Measurements from ENCODE around the gene ST3GAL4.
A peak's percentile ranks its signal among the peaks of the same experiment; 100 is the strongest.

ST3GAL4 gene

DNA sequence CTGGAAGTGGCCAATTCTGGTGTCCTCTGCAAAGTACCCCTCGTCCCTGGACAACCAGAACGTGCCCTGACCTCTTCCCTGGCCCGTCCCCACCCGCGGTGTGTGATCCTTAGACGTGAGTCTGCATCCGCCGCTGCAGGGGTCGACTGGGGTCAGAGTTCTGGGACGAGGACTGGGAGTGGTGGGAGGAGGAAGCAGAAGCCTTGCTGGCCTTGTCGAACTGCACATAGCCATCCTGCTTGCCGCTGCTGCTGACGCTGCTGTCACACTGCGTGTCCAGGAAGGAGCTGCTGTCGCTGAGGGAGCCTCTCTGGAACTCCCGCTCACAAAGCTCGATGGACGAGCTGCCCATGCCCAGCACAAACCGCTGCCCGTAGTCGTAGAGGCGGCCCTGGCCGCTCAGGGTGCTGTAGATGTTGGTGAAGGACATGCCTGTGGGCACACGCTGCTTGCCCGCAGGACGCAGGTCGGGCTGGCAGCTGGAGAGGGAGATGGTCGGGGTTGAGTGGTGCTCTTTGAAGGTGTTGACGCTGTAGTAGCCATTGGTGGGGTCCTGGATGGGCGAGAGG lies 69.1 kb downstream of the ST3GAL4 start:
- no peak for DNase-seq (ENCODE audit: low read depth in 2 of 2)

DNA sequence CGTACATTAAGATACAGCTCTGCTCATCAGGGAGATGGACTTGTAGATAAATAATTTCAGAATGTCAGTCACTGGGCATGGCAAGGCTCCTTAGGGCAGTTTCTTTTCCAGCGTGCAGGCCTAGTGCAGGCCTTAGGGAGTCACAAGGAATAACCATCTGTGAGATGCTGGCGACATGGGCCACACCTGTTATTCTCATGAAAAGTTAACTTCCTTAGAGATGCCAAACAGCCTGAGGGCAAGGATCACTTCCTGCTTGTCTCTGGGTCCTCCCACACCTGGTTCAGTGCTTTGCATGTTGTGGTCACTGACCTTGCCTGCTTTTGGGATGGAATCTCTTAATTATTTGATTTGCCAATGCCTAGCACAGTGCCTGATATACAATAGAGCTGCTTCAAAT lies 70.6 kb downstream of the ST3GAL4 start:
- no peak for DNase-seq (ENCODE audit: low read depth in 2 of 2)

DNA sequence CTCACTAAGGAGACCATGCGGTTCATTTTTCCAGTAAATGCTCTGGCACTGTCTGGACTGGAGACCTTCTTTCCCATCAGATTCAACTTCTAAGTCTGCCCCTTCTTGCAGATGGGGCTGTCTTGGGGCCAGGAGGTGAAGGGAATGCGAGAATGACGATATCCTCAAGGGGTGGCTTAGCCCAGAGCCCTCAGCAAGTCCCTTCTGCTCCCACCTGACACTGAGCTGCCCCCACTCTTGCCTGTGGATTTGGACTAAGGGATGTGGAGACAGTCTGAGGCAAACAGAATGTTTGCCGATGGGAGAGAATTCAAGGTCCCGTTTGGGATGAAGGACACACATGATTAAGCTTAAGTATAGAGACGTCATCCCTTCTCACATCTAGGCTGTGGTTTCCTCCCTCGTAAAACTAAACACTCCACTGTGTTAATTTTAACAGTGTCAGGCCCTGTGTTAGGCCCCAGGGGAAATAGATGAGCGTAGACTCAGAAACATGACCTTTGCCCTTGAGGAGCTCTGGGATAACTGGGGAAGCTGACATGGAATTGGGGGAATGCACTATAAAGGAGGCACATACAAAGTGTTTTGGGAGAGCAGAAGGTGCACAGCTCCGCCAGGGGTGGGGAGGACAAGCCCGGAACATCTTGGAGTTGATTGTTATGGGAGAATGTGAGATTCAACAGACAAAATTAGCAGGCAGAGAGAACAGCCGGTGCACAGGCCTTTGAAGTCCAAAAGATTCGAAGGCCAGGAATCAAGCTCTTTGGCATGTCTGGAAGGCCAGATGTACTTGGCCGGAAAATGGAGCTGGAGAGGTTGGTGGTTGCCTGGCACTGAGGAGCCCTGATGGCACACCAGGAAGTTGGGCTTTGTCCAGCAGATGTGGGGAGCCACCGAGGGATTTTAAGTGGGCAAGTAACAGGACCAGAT lies 71.6 kb downstream of the ST3GAL4 start:
- no peak for DNase-seq (ENCODE audit: low read depth in 2 of 2)

GRCh38 chr11:126430581-126431335 lies 75.3 kb downstream of the ST3GAL4 start:
- no peak for DNase-seq (ENCODE audit: low read depth in 2 of 2)

GRCh38 chr11:126431401-126432064 lies 76.0 kb downstream of the ST3GAL4 start:
- DNase-seq (ENCODE audit: low read depth in 2 of 2): no peak

- no peak for DNase-seq (ENCODE audit: low read depth in 2 of 2)
These were observed 76.6 kb downstream of the ST3GAL4 start for GRCh38 chr11:126432065-126432461.

DNA sequence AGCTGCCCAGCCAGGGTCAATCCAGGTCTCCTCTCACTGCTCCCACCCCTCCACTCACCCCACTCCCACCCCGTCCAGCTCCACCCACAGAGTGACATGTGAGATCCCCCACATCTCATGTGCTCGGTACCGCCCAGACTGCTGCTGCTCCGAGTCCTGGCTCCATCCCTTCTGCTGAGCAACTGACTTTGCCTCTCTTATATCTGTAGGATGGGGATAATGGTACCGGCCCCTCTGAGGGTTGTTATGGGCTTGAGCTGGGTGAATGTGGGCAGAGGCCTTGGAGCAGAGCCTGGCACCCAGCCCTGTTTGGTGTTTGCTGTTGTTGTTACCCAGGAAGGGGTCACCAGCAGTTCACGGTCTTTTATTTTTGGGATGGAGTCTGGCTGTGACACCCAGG lies 77.0 kb downstream of the ST3GAL4 start:
- DNase-seq (ENCODE audit: low read depth in 2 of 2): no peak

GRCh38 chr11:126433244-126433846 lies 77.9 kb downstream of the ST3GAL4 start:
- DNase-seq (ENCODE audit: low read depth in 2 of 2): no peak

- no peak for DNase-seq (ENCODE audit: low read depth in 2 of 2)
These were observed 78.8 kb downstream of the ST3GAL4 start for GRCh38 chr11:126433989-126434949.

DNA sequence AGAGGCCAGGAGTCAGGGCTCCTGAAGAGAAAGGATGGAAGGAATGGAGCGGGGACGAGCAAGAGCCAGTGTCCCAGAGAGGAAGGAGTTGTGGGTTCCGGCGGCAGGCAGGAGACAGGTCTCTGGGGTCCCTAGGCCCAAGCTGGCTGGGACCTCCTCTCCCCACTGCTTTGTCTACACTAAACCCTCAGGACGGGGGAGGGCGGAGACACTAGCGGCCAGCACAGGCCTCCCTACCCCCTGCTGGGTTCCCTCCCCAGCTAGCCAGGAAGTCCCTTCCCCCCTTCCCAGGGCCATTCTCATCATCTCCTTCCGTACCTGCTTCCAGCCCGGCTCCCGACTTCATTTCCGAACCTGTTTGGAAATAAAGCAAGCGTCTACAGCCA lies 79.5 kb downstream of the ST3GAL4 start:
- DNase-seq (ENCODE audit: low read depth in 2 of 2): no peak

DNA sequence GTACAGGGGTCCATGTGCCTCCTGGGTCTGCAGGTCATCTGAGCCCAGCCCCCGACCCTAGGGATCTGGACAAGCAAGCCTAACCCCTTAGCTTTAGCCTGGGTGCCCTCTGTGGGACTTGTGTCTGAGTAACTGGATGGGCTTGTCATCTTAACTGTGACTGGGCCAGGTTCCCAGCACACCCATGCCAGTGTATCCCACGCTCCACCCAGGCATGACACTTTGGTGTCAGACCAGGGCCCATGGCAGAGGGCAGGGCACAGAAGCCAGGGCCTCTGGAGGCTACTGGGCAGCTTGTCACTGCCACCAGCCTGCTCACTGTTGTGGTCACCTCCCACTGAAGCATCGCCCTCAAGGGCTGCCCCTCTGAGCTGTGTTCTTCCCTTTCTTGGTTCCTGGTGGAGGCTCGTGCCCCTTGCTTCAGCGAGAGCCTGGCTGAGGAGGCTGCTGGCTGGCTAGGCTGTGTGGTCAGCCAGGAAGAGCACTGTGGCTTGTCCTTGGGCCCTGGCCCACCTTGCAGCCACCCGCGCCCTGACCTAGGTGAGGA lies 80.8 kb downstream of the ST3GAL4 start:
- DNase-seq (ENCODE audit: low read depth in 2 of 2): no peak

- no peak for DNase-seq (ENCODE audit: low read depth in 2 of 2)
These were observed 82.2 kb downstream of the ST3GAL4 start for GRCh38 chr11:126437731-126438130.

GRCh38 chr11:126438272-126438671 lies 82.8 kb downstream of the ST3GAL4 start:
- no peak for DNase-seq (ENCODE audit: low read depth in 2 of 2)

- no peak for DNase-seq (ENCODE audit: low read depth in 2 of 2)
These were observed 83.2 kb downstream of the ST3GAL4 start for GRCh38 chr11:126438691-126439090.

GRCh38 chr11:126440276-126440675 lies 84.8 kb downstream of the ST3GAL4 start:
- DNase-seq (ENCODE audit: low read depth in 2 of 2): no peak

GRCh38 chr11:126440792-126441514 lies 85.5 kb downstream of the ST3GAL4 start:
- DNase-seq (ENCODE audit: low read depth in 2 of 2): peak; percentile 56 to 63

DNA sequence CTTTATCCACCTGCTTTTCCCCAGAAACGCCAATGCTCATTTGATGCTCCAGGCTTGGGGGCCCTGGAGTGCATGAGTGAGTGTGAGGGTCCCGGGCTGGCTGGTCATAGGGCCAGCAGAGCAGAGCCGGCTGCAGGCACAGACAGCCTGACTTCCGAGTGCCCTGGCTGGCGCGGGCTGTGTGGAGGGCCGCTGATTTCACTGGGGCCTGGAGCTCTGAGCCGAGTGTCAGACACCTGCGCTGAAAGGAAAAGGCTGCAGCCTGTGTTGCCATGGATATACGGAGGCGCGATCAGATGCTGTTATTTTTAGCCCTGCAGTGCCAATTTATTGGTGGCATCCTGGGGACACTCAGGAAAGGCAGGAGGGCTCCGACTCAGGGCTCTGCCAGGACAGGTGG lies 87.6 kb downstream of the ST3GAL4 start:
- no peak for DNase-seq (ENCODE audit: low read depth in 2 of 2)

- no peak for DNase-seq (ENCODE audit: low read depth in 2 of 2)
These were observed 88.6 kb downstream of the ST3GAL4 start for GRCh38 chr11:126444072-126444471.

- no peak for DNase-seq (ENCODE audit: low read depth in 2 of 2)
These were observed 91.1 kb downstream of the ST3GAL4 start for GRCh38 chr11:126446581-126446980.

Measured in stimulated activated CD8-positive, alpha-beta memory T cell treated with anti-CD3 and anti-CD28 coated beads, Interleukin-2, amount 100 ng/mL, for 48 hours (primary cell).